Measurements from ENCODE around the gene RTN4R. TPM values are rescaled to one million over a fixed set of nuclear protein-coding genes. Genes with fewer than 3 reads are reported as not detected.

The RTN4R gene
- total and polyA plus RNA-seq, 9 of the 15 experiments (the other 6 are each of a cell fraction or from before 2014, with no cell fraction given) = 0.04 to 2.8 (median 1.4) TPM; not detected in 3

GRCh38 chr22:20273758-20274181 is 5.7 kb upstream of the RTN4R start (continued):
- TF ChIP-seq ZBTB33 (CRISPR knock-in tag; IDR thresholded peaks at IDR 0.05) (no peak), POLR2G (IDR thresholded peaks at IDR 0.05; ENCODE audit: low read depth, low read length) (no peak), ZNF23 (CRISPR knock-in tag; IDR thresholded peaks at IDR 0.05) (no peak), SIRT6 (IDR thresholded peaks at IDR 0.05; ENCODE audit: low read depth, low read length) (no peak), DIDO1 (tag; IDR thresholded peaks at IDR 0.05; ENCODE audit: low read depth) (no peak)

- no peak for ATAC-seq
- Histone ChIP-seq H3K36me3 (ENCODE audit: control insufficient read depth, insufficient read depth, low read length) (no peaks in the 10 kb centered on the region), H3K9me1 (ENCODE audit: control insufficient read depth, insufficient read depth, low read length) (peaks cover 4% of the 10 kb centered on the region), H3K9me3 (replicated peaks; ENCODE audit: control insufficient read depth, insufficient read depth, low read depth, low read length) (no peaks in the 10 kb centered on the region), H3K79me2 (ENCODE audit: control insufficient read depth, insufficient read depth, low read length) (no peaks in the 10 kb centered on the region), H3K4me1 (replicated peaks in 1 of 2; ENCODE audit: control insufficient read depth in 2 of 2, insufficient read depth in 2 of 2, low read length in 2 of 2) (peaks cover 4 to 46% of the 10 kb centered on the region in 2 experiments; a peak in 4 of 5 replicates), H3K4me3 (no peak overlapping the region), H3K27ac (ENCODE audit: extremely low read depth, low read depth, low read length) (no peak overlapping the region), H3K27me3 (ENCODE audit: control insufficient read depth in 2 of 2, insufficient read depth in 2 of 2, low read length in 2 of 2) (peaks cover 29 to 69% of the 10 kb centered on the region in 2 experiments; a peak in 4 of 5 replicates), H4K20me1 (replicated peaks; ENCODE audit: control insufficient read depth, insufficient read depth, low read length) (peaks cover 32% of the 10 kb centered on the region), H2AFZ (ENCODE audit: low read depth, low read length) (no peak overlapping the region), H3K4me2 (ENCODE audit: insufficient read depth, low read length) (no peak overlapping the region), H3K9ac (ENCODE audit: insufficient read depth in 1 of 2, low read depth in 2 of 2, low read length in 2 of 2) (no peak overlapping the region; a peak in 1 of 4 replicates)
- CTCF ChIA-PET (ENCODE audit: low intra/inter-chr PET ratio) = interaction anchor here (0.6 kb wide), 1 partner anchor 456 kb away, joined by 3 read pairs; no protein-coding TSS in a partner anchor
- POLR2A ChIA-PET = no interaction called here
- no peak for FAIRE-seq
- 1% methylated on average over 13 of the region's 13 CpGs for WGBS (ENCODE audit: insufficient coverage, low coverage, missing lambda C conversion rate)
- no TSS peak for BruUV-seq (replicated peaks)
- peak in 1 of 4 experiments; percentile 27 for DNase-seq (ENCODE audit: extremely low read depth in 1 of 4, low spot score in 3 of 4)
- TF ChIP-seq GABPB1 (CRISPR knock-in tag; IDR thresholded peaks at IDR 0.05) (peak; percentile 33; the same call in 1 of the 2 replicates), RBM14 (IDR thresholded peaks at IDR 0.05; ENCODE audit: borderline replicate concordance, insufficient read depth, low read depth, low read length) (peak; percentile 54; the same call in 1 of the 2 replicates), CHD1 (IDR thresholded peaks at IDR 0.05; ENCODE audit: low read length) (peak; percentile 32), SIRT6 (IDR thresholded peaks at IDR 0.05; ENCODE audit: low read depth, low read length) (no peak)
- intact Hi-C loops (cut with micrococcal nuclease) = no loop called here
- in situ Hi-C loops (cut with MboI) = no loop called here
Measured at GRCh38 chr22:20272700-20273099, 4.6 kb upstream of the RTN4R start.

All from K562 (cell line).